Cerebellar nuclear complex (tissue), 1 donor: ENCODE data around the gene PTPN5.

Source experiments
- DNase-seq, 2 experiments: peaks; one replicate each; lab custom pipeline; 2025; lab: John Stamatoyannopoulos, UW

Gene PTPN5

GRCh38 chr11:18739685-18740084 is 51.9 kb downstream of the PTPN5 start:
- DNase-seq: no peak

GRCh38 chr11:18737642-18738041 is 54.0 kb downstream of the PTPN5 start:
- DNase-seq: no peak

GRCh38 chr11:18736590-18737148 is 54.9 kb downstream of the PTPN5 start:
- DNase-seq: no peak

GRCh38 chr11:18733202-18733601 is 58.4 kb downstream of the PTPN5 start:
- DNase-seq: no peak

- DNase-seq: peak in 1 of 2 experiments; percentile 4
Observed at GRCh38 chr11:18731949-18732821, 59.4 kb downstream of the PTPN5 start.

GRCh38 chr11:18731441-18731840 is 60.2 kb downstream of the PTPN5 start:
- no peak for DNase-seq

- no peak for DNase-seq
Observed at GRCh38 chr11:18730020-18730419, 61.6 kb downstream of the PTPN5 start.

- no peak for DNase-seq
Observed at GRCh38 chr11:18729426-18729825, 62.2 kb downstream of the PTPN5 start.

- no peak for DNase-seq
Observed at GRCh38 chr11:18728658-18729057, 62.9 kb downstream of the PTPN5 start.

- DNase-seq: no peak
Observed at GRCh38 chr11:18727479-18728236, 63.9 kb downstream of the PTPN5 start.

GRCh38 chr11:18726040-18726439 is 65.6 kb downstream of the PTPN5 start, which contains the start of gene IGSF22:
Gene IGSF22, minus strand, starts transcription at chr11:18726188. Its CDS starts 1,952 bp downstream, at chr11:18724236.
- DNase-seq: no peak

GRCh38 chr11:18723991-18724390 is 67.6 kb downstream of the PTPN5 start:
- DNase-seq: no peak

- DNase-seq: no peak
Observed at GRCh38 chr11:18722293-18722637, 69.3 kb downstream of the PTPN5 start.

- peak in 1 of 2 experiments; percentile 10 for DNase-seq
Observed at GRCh38 chr11:18721561-18722292, 69.9 kb downstream of the PTPN5 start.

- DNase-seq: peak in 1 of 2 experiments; percentile 48
Observed at GRCh38 chr11:18720808-18721560, 70.6 kb downstream of the PTPN5 start.

GRCh38 chr11:18720091-18720807 is 71.3 kb downstream of the PTPN5 start:
- no peak for DNase-seq

- DNase-seq: no peak
Observed at GRCh38 chr11:18715476-18715875, 76.1 kb downstream of the PTPN5 start.

GRCh38 chr11:18714443-18714780 is 77.2 kb downstream of the PTPN5 start:
- no peak for DNase-seq

- DNase-seq: no peak
Observed at GRCh38 chr11:18713646-18714442, 77.8 kb downstream of the PTPN5 start.

- no peak for DNase-seq
Observed at GRCh38 chr11:18710545-18710944, 81.1 kb downstream of the PTPN5 start.
